CD4-positive, alpha-beta T cell treated with Interferon gamma for 1 hour (primary cell): ENCODE measurements around the gene RASSF5.
A peak's percentile ranks its signal among the peaks of the same experiment; 100 is the strongest.

Experiments
- DNase-seq: peaks from one replicate; pipeline ENCODE4 v3.0.0-alpha.2; 2020

The RASSF5 gene

DNA sequence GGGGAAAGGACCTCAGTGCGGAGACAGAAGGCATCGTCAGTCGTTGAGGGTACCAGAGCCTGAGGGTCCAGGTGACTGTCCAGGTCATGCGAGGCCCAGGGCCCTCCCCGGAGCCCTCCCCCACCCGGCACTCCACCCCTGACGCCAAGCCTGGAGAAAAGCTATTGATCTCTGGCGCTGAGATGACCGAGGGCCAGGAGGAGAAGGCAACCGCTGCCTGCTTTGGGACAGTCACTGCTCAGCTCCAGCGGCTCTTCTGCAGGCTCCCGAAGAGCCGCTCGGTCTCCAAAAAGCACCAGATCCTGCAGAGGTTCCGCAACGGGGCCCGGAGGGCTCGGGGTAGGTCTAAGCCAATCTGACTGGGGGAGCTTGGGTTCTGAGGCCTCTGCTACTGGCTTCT lies 10.9 kb downstream of the RASSF5 start:
- no peak for DNase-seq

DNA sequence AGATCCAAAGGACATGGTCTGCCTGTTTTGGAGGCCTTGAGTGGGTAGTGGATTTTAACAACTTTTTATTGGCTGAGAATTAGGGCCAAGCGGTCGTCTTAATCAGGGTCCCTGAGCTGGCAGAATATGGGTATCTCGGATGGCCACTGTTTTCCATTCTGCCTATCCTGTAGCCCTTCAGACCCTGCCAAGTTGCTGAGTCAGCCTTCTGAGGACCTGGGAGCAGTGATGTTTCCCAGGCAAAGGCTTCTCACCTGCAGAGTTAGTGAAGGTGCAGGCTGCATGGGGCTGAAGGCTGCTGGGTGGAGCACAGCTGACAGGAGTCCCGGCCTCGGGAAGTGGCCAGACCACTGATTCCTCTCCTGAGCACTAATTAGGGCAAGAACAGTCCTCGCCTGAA lies 11.4 kb downstream of the RASSF5 start:
- no peak for DNase-seq

DNA sequence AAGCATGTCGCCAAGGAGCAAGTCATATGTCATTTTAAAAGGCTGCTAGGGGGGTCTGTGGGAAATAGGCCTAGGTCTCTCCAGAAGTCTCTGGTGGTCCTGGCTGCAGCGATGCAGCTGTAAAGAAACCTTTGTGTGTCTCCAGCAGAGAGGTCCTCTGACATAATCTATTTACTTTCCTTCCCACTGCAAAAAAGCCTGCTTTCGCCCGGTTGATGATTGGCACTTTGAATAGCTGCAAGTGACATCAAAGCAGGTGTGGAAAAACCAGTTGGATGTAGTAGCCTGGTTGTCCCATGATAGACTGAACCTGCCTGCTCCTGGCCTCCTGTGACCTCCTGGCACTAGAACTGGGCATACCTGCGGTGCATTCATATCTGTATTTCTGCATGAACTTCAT lies 13.8 kb downstream of the RASSF5 start:
- no peak for DNase-seq

DNA sequence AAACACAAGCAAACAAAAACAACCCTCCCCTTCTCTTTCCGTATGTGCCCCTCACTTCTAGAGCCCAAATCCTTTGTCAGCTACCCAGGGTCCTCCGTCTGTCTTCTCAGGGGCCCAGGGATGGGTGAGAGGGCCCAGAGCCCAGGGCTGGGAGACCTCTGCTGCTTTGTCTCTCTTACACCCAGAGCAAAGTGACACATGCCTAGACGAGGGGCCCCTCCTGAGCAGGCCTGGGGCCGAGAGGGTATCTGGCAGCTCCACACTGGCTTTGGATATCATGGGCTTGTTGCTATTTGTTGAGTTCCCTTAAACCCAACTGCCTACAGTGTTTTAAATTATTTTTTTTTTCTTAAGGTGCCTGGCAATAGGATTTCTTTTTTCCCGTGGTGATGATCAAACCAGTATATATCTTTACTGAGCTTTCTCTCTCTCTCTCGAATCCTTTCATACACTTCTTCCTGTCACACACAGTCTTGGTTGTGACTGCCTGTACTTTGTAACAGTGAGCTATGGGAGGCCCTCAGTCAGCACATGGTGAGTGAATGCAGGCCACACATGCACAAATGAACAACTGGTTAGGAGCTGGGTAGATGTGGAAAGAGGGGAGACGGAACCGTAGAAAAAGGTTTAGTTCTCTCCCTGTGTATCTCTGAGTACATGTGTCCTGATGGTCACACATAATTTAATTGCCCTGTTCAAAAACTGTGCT lies 14.5 kb downstream of the RASSF5 start:
- DNase-seq = no peak

DNA sequence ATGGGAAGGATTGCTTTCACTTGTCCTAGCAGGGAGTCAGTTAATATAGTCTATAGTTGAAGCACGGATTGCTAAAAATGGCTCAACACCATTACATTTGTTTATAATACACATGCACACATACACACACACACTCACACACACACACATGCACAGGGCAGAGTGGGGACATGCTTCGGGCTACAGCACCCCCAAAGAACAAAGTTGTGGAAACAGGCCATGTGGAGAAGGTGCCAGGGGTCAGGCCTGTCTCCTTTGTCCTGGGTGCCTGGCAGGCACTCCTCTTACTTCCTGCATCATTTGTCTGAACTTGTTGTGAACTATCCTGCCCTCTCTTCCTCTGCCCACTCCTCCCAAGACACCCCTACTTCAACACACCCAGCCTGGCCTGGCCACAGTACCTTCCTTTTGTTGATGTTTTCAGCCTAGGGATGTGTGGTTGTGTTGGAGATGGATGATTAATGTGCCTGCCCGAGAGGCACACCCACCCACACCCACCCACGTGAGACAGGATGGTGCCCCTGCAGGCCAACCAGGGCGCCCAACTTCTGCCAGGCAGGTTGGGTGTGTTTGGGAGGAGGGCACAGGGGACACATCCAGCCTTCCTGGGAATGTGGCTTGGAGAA lies 17.5 kb downstream of the RASSF5 start:
- no peak for DNase-seq

DNA sequence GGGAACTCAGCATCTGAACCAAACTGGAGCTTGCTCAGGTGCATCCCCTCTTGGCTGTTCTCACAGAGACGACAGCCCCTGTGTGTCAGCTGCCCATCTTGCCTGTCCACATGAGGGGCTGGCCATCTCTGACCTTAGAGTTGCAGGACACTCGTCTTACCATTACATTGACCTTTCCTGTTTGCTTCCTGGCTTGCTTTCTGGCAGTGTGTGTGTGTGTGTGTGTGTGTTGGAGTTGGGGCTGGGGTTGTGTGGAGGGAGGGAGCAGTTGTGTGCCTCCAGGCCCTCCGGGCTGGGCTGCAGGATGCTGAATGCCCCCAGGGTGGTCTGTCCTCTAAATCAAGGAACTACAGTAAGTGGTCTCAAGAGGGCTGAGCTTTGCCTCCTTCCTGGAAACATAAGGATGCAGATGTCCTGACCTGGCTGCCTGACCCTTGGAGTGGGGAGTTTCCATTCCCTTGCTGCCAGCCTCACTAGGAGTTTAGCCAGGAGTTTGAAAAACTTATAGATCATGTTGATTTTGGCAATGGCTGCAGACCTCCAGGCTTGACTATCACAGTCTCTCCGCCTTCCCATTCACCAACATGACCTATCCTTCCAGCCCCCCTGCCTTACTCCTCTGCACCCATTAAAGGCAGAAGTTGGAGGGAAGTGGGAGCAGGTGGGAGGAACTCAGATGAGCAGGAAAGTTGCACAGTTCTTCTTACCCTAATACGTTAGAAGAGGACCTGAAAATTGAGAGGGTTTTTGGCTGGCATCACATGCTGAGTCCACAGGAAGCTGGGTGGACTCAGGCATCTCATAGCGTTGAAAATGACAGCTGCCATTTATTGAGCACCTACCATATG lies 19.0 kb downstream of the RASSF5 start:
- DNase-seq = no peak

DNA sequence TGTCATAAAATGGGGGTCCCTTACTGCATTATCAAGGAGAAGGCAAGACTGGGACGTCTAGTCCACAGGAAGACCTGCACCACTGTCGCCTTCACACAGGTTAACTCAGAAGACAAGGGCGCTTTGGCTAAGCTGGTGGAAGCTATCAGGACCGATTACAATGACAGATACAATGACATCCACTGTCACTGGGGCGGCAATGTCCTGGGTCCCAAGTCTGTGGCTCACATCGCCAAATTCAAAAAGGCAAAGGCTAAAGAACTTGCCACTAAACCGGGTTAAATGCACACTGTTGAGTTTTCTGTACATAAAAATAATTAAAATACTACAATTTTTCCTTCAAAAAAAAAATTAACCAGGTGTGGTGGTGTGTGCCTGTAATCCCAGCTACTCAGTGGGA lies 22.1 kb downstream of the RASSF5 start:
- DNase-seq = no peak

DNA sequence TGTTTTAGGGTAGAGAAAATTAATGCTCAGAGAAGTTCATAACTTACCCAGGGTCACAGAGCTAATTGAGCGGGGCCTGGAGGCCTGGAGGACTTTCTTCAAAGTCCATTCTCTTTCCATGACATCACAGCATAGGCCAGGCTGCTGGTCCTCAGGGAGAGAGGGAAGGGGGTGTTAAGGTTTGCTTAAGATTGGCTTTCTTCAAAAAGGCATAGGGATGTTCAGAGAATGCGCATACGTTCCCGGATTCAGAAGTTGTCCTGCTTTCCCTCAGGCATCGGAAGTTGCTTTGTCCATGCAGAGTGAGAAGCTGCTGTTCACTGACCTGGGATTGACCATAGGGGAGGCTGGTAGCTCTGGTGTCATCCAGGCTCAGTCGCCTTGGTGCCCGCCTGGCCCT lies 25.0 kb downstream of the RASSF5 start:
- no peak for DNase-seq

DNA sequence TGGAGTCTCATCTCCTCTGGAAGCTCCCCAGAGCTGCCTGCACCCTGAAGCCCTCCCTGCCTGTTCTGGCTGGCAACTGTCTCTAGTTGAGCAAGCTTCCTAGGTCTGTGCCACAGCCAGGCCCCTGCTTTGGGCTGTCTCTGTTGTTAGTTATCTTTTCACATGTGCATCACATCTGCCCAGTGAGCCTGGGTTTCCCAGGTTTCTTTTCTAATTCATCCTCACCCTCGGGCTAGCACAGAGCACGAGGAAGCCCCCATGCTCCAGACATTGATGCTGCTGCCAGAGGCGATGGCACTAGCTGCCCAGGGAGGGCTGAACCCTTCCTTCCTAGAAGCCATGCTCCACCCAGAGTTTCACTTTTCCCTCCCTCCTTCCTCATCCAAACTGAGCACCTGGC lies 27.2 kb downstream of the RASSF5 start:
- DNase-seq = no peak

DNA sequence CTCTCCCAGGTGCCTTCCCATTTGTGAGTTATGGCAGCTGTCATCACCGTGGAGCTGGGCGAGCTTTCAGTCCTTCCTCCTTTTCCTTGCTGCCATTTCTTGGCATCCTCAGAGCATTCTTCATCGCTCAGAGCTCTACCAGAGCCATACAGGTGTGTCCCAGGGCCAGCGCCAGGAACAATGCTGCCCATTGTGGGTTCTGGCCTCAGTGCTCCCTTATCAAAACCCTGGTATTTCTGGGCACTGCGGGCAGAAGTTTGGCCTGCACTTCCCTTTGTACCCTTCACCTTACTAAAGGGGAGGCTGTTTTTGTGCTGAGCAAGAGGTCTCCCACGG lies 28.5 kb downstream of the RASSF5 start:
- no peak for DNase-seq

DNA sequence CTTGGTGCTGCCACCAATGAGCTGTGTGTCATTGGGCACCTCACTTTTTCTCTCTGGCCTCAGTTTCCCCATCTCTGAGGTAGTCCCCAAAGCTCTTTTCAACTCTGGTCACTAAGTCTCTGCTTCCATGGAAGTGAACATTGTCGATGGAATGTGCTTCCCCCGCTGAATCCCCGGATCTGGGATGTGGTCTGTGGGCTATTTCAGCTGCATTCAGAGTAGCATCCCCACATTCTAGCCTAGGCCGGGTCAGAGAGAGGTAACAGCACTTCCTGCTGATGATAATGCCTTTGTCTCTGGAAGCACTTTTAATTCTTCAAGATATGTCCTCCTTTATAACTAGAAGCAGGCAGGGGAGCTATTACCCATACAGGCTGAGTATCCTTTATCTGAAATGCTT lies 29.8 kb downstream of the RASSF5 start:
- DNase-seq = no peak

DNA sequence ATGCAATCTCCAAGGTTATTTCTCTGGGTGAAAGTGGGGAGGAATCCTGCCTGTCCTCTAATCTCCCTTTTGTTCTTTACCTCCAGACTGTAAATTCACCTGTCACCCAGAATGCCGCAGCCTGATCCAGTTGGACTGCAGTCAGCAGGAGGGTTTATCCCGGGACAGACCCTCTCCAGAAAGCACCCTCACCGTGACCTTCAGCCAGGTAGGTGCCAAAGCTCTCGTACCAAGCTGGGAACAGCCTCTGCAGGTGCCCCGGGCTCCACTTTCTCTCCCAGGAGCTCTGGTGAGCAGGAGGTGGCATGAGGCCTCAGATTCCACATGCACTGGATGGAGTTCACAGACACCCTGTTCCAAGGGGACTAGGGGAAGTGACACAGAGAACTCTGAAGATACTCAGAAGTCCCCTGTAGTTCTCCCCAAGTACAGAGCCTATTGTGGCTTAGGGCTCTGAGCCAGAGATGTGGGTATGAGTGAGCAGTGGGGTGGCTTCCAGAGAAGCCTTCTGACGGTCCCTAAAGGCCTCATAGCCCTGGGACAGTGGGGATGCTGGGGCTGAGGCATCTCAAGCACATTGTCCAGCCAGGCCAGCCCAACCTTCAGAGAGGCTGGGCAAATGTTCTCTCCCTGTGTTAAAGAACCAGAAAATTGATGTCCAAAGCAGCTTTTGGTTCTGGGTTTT lies 30.9 kb downstream of the RASSF5 start:
- DNase-seq = no peak

DNA sequence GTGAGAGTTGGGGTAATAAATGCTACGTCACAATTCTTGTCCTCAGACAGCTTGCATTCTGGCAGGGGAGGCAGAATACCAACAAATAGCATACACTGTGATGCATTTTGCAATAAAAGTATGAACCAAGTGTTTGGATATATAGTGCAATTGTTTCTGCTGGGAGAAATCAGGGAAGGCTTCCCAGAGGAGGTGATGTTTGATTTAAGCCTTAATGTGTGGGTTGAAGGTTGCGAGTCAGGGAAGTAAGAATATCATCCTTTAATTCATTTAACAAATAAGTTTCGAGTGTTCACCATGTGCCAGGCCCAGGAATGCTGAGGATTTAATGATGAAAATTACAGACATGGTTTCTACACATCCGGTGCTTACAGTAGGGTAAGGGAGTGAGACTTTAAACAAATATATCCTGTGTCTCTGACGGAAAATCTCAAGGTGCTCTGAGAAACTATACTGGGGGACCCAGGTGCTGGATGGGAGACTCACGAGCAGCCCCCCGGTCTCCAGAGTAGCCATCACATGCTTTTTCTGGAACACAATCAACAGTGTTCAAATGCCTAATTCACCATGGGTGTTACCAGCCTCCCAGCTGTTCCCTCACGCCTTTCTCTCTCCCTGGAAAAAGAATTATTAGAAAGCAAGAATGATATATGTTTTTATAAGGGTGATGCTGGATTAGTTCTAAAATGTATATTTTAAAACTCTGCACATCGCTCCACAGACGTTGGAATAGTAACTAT lies 31.7 kb downstream of the RASSF5 start:
- no peak for DNase-seq

DNA sequence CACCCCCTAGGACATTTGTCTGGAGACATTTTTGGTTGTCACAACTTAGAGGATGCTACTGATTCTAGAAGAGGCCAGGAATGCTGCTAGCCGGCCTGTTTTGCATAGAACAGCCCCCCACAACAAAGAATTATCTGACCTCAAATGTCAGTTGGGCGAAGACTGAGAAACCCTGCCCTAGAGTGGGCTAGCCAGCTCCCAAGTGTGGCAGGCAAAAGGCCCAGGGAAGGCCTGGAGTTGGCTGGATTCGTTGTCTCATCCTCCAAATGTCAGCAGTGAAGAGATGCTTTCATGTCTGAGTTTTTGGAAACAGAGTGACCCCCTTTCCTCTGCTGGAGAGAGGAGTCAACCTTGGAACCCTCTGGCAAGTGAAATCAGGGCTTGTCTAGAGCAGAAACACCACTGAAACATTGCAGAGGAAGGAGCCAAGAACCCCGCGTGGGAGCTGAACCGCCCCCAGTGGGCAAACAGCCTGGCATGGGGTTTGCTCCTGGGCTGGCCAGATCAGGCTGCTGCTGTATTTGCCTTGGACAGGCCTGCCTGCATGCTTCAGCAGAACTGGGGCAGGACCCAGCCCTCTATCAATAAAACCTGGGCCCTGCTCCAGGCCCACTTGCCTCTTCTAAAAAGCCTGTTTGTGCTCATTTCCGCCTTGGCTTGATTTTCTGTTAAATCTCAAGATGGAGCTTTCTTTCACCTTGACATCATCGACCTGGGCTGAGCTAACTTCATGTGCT lies 32.9 kb downstream of the RASSF5 start:
- no peak for DNase-seq

DNA sequence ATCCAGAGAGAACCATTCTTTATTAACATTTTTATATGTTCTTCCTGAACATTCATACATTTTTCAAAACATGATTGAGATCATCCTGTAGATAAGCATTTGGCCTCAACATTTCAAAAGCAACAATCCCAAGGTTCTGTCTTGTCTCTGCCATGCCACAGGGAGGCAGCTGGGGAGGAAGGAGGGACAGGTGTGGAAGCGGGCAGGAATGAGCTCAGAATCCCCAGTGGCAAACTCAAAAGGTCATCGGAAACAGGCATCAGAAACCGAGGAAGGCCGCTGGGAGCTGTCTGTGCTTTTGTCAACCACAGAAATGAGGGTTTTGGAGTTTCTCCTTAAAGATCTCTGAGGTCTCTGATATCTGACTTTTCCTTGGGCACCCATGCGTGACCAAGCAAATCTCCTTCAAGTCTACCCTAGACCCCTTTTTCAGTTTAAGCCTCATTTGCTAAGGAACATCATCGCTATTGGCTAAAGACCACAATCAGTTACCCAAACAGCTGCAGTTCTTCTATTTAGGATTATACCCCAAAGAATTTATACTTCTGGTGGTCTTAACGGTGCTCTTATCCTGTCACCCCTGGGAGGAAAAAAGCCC lies 34.0 kb downstream of the RASSF5 start:
- no peak for DNase-seq

DNA sequence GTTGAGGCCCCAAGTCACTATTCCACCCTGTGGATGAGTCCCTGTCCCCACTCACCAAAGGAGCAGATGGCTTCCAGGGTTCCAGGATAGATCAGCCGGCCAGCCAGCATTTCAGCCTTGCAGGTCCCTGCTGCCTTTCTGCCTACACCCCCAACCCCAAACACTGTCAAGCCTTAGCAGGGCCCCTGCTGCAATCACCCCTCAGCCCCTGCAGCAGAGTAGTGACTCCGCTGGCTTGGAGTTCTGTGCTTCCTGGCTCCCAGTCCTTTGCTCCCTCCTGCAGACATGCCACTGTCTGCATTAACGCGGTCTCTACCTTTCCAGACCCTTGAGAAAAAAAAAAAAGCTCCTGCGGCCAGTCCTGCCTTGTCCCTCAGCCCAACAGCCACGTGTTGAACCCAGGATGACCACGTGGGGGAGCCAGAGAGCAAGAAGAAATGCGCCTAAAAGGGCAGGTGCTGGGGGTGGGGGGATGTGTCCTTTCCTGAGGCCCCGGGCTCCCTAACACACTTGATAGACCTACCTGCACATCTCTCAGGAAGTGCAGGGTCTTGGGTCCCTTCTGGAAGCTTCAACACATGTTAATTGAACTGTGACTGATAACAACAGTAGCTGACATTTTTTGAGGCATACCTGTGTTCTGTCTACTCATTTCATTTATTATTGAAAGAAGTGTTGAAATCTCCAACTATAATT lies 37.4 kb downstream of the RASSF5 start:
- DNase-seq = peak; percentile 71

DNA sequence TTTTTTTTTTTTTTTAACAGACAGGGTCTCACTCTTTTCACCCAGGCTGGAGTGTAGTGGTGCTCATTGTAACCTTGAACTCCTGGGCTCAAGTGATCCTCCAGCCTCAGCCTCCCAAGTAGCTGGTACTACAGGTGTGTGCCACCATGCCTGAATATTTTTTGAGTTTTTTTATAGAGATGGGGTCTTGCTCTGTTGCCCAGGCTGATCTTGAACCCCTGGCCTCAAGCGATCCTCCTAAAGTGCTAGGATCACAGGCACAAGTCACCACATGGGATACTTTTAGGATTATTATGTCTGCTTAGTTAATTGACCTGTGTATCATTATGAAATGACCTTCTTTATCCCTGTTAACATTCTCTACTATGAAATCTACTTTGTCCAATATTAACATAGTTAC lies 38.0 kb downstream of the RASSF5 start:
- no peak for DNase-seq

DNA sequence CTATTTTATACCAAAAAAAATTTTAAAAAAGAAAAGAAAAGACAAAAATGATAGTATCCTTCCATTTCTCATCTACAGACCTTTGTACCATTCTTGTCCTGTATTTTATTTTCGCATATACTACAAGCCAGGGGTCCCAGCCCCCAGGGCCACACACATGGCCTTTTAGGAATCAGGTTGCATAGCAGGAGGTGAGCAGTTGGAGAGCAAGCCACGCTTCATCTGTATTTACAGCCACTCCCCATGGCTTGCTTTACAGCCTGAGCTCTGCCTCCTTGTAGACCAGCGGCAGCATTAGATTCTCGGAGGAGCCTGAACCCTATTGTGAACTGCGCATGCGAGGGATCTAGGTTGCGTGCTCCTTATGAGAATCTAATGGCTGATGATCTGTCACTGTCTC lies 39.8 kb downstream of the RASSF5 start:
- no peak for DNase-seq

DNA sequence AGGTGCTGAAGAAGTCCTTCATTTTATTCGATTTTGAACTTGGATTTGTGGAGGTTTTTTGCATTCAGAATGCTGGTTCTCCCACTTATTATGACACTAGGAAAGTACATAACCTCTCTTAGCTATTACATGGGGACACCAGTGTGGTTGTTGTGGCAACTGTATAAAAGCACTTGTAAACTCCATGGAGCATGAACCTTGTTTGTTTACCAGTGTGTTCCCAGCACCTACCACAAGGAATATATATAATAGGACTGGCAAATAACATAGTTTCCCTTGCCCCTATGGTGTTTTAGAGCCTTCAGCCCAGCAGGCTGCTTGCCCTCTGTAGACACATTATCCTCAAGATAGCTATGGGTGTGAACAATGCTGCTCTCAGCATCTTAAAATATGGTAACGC lies 43.1 kb downstream of the RASSF5 start:
- no peak for DNase-seq

DNA sequence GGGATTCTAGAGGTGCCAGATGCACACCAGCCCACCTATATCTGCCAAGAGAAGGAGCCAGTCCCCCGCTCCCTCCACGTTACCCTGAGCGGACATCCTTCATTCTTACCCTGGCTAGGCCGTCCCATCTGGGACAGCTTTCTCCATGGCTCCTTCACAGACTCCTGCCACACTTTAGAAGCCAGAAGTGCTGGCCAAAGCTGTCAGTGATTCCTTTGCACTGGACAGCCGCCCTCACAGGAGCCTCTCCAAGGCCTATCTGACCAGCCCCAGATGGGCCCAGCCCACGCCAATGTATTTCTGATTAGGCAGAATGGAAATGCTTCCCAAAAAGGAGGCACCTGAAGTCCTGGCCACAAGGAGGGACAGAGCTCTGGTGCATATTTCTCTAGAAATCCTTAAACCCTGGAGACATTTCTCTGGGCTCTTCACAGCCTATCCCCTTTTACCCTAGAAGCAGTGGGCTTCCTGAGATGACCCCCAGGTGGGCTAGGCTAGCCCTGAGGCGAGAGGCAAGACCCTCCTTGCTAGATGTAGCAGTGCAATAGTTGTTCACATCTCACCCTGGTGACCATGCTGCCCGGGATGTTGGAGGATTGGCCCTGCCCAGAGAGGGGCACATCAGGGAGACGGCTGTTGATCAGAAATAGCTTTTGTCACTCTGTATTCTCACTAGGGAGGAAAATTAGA lies 44.1 kb downstream of the RASSF5 start:
- DNase-seq = no peak

DNA sequence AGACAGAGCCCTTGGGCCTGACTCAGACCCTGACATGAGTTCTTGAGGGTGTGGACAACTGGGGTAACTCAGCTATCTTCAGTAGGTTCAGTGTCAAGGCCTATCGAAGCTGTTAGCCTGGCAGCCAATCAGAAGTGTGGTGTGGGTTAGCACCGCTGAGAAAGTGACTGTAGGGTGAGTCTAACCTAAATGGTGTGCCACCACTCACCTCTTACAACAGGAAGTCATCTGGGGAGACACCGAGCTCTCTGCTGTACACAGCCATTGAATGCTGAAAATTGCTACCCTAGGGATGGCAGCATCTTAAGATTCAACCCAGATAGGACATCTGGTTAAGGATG lies 44.6 kb downstream of the RASSF5 start:
- peak; percentile 83 for DNase-seq
